ENCODE measurements around the gene CPXM2. TPM values are rescaled to one million over a fixed set of nuclear protein-coding genes. Genes with fewer than 3 reads are reported as not detected.

The CPXM2 gene
- polyA plus RNA-seq, 3 donors: not detected

DNA sequence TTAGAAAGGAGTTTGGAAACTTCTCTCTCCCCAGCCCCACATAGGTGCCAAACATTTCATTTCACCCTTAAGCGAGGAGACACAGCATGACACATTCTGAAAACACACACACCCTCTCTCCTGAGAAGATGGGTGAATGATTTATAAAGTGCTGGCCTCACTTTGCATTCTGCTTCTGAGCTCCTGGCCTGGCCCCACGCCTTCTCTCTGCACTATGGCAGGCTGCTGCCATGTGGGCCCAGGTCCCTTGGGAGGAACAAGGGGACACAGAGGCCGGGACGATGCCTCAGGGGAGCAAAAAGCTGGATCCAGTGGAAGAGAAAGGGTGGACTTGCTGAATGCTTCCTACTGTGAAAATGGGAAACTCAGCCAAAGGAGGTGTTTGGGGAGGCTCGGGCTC lies 56.0 kb downstream of the CPXM2 start:
- no peak overlapping the region for H3K4me3 ChIP-seq (replicated peaks in 1 of 3; ENCODE audit: low read depth in 2 of 3, low read length in 3 of 3)
- H3K4me1 Mint-ChIP-seq: no peaks in the 10 kb centered on the region
- H3K9me3 Mint-ChIP-seq: peaks cover 0 to 2% (median 0%) of the 10 kb centered on the region in 7 donors
- no peaks in the 10 kb centered on the region for H4K20me1 ChIP-seq (ENCODE audit: insufficient read depth, low read length)
- H3K79me2 ChIP-seq (ENCODE audit: insufficient read depth, low read length): no peaks in the 10 kb centered on the region
- H2AFZ ChIP-seq (ENCODE audit: insufficient read depth, low read depth, low read length, poor library complexity, severe bottlenecking): no peak overlapping the region
- WGBS (ENCODE audit: insufficient coverage): 67% methylated on average over 1 of the region's 5 CpGs
- no peak overlapping the region for H3K27ac Mint-ChIP-seq
- TF ChIP-seq, protein P1, sequence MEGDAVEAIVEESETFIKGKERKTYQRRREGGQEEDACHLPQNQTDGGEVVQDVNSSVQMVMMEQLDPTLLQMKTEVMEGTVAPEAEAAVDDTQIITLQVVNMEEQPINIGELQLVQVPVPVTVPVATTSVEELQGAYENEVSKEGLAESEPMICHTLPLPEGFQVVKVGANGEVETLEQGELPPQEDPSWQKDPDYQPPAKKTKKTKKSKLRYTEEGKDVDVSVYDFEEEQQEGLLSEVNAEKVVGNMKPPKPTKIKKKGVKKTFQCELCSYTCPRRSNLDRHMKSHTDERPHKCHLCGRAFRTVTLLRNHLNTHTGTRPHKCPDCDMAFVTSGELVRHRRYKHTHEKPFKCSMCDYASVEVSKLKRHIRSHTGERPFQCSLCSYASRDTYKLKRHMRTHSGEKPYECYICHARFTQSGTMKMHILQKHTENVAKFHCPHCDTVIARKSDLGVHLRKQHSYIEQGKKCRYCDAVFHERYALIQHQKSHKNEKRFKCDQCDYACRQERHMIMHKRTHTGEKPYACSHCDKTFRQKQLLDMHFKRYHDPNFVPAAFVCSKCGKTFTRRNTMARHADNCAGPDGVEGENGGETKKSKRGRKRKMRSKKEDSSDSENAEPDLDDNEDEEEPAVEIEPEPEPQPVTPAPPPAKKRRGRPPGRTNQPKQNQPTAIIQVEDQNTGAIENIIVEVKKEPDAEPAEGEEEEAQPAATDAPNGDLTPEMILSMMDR (IDR thresholded peaks at IDR 0.05): no peak
- H3K27me3 ChIP-seq (ENCODE audit: control insufficient read depth in 2 of 2, insufficient read depth in 2 of 2, low read length in 2 of 2): no peaks in the 10 kb centered on the region
- intact Hi-C loops (cut with micrococcal nuclease): no loop called here
- H3K36me3 ChIP-seq (replicated peaks in 1 of 2; ENCODE audit: control insufficient read depth in 1 of 2, insufficient read depth in 2 of 2, low read length in 2 of 2): no peaks in the 10 kb centered on the region
- H3K9ac ChIP-seq (ENCODE audit: insufficient read depth, low read length, poor library complexity, severe bottlenecking): no peak overlapping the region
- DNase-seq: no peak
- no peak overlapping the region for H3K4me2 ChIP-seq (replicated peaks; ENCODE audit: extremely low read depth, low read length, poor library complexity, severe bottlenecking)
- H3K9me3 ChIP-seq (replicated peaks in 1 of 2; ENCODE audit: control insufficient read depth in 1 of 2, insufficient read depth in 1 of 2, low read length in 2 of 2): no peaks in the 10 kb centered on the region
- H3K4me1 ChIP-seq (ENCODE audit: control insufficient read depth in 1 of 2, insufficient read depth in 2 of 2, low read length in 2 of 2): no peaks in the 10 kb centered on the region
- no peak overlapping the region for H3K27ac ChIP-seq (ENCODE audit: low read depth in 1 of 2, low read length in 2 of 2)
- H3K36me3 Mint-ChIP-seq: no peaks in the 10 kb centered on the region
- H3K27me3 Mint-ChIP-seq (ENCODE audit: low read depth in 3 of 3): peaks cover 5 to 13% (median 12%) of the 10 kb centered on the region in 3 donors
- H3K4me3 Mint-ChIP-seq: no peak overlapping the region

DNA sequence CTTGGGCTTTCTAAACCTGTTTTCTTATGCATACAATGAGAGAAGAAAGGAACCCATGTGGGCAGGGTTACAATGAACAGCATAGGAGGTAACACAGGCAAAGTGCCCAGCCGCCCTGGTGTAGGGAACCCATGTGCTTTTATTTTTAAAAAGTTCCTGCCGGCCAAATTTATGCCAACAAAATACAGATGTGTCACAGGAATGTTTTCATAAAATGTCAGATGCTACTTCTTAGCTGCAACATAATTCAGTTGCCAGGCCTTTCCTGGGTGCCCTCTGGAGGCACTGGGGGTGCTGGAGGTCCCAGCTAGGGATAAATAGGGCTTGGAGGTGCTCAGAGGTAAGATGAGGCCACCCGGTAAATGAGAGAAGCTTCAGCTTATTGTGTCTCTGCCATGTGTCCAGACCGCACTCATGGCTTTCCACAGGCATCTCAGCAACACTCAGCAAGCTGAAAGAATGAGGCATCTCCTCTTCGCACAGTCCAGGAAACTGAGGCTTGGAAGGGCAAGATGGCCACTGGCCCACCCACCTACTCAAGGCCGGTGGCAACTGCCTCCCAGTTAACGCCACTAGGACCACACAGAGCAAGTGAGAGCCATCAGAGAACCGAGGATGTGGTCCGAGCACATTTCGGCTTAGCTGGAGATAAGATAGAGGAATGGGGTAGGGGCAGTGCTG lies 58.3 kb downstream of the CPXM2 start:
- Histone ChIP-seq H3K4me1 (ENCODE audit: control insufficient read depth in 1 of 2, insufficient read depth in 2 of 2, low read length in 2 of 2) (no peaks in the 10 kb centered on the region), H3K4me2 (replicated peaks; ENCODE audit: extremely low read depth, low read length, poor library complexity, severe bottlenecking) (no peak overlapping the region), H3K36me3 (replicated peaks in 1 of 2; ENCODE audit: control insufficient read depth in 1 of 2, insufficient read depth in 2 of 2, low read length in 2 of 2) (no peaks in the 10 kb centered on the region), H3K9ac (ENCODE audit: insufficient read depth, low read length, poor library complexity, severe bottlenecking) (no peak overlapping the region), H3K9me3 (replicated peaks in 1 of 2; ENCODE audit: control insufficient read depth in 1 of 2, insufficient read depth in 1 of 2, low read length in 2 of 2) (no peaks in the 10 kb centered on the region), H3K4me3 (replicated peaks in 1 of 3; ENCODE audit: low read depth in 2 of 3, low read length in 3 of 3) (no peak overlapping the region), H3K27me3 (ENCODE audit: control insufficient read depth in 2 of 2, insufficient read depth in 2 of 2, low read length in 2 of 2) (no peaks in the 10 kb centered on the region), H2AFZ (ENCODE audit: insufficient read depth, low read depth, low read length, poor library complexity, severe bottlenecking) (no peak overlapping the region), H3K27ac (ENCODE audit: low read depth in 1 of 2, low read length in 2 of 2) (no peak overlapping the region), H3K79me2 (ENCODE audit: insufficient read depth, low read length) (no peaks in the 10 kb centered on the region), H4K20me1 (ENCODE audit: insufficient read depth, low read length) (no peaks in the 10 kb centered on the region)
- H3K9me3 Mint-ChIP-seq: peaks cover 0 to 3% (median 1%) of the 10 kb centered on the region in 7 donors
- no peaks in the 10 kb centered on the region for H3K4me1 Mint-ChIP-seq
- H3K36me3 Mint-ChIP-seq: no peaks in the 10 kb centered on the region
- WGBS (ENCODE audit: insufficient coverage): 82% methylated on average over 8 of the region's 10 CpGs
- no peak overlapping the region for H3K27ac Mint-ChIP-seq
- no peak for DNase-seq
- intact Hi-C loops (cut with micrococcal nuclease): no loop called here
- H3K4me3 Mint-ChIP-seq: no peak overlapping the region
- peaks cover 5 to 13% (median 10%) of the 10 kb centered on the region in 3 donors for H3K27me3 Mint-ChIP-seq (ENCODE audit: low read depth in 3 of 3)
- TF ChIP-seq, protein P1 (IDR thresholded peaks at IDR 0.05): no peak
